GM13977 (cell line): ENCODE results near the gene DFFB.
A peak's percentile ranks its signal among the peaks of the same experiment; 100 is the strongest.
"Not testable (repeated sequence)": the region's sequence is repeated elsewhere in the genome, so short reads cannot be mapped to it uniquely, and the experiment has no call there.

Experiments
- DNase-seq: peaks from one replicate; pipeline ENCODE4 v3.0.0; 2012; ENCODE audit warnings: low spot score
- in situ Hi-C: fragments of 300-500 bp; cut with MboI; formaldehyde crosslinking; loops from one replicate; pipeline ENCODE4 v1.12.0; 2022; ENCODE audit warnings: low sequenced_read_pairs, low pct_unique_long_range_greater_than_20kb, mixed read lengths, inconsistent platforms; ENCODE audit not compliant: unreplicated experiment
- TF ChIP-seq, protein P1 (sequence below): IDR thresholded peaks from 2 replicates; pipeline ENCODE4 v1.5.1; 2012; ENCODE audit warnings: mild to moderate bottlenecking, control low read depth; ENCODE audit not compliant: insufficient read depth; ENCODE audit errors: extremely low read depth, missing control alignments

DFFB gene, protein sequence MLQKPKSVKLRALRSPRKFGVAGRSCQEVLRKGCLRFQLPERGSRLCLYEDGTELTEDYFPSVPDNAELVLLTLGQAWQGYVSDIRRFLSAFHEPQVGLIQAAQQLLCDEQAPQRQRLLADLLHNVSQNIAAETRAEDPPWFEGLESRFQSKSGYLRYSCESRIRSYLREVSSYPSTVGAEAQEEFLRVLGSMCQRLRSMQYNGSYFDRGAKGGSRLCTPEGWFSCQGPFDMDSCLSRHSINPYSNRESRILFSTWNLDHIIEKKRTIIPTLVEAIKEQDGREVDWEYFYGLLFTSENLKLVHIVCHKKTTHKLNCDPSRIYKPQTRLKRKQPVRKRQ

DNA sequence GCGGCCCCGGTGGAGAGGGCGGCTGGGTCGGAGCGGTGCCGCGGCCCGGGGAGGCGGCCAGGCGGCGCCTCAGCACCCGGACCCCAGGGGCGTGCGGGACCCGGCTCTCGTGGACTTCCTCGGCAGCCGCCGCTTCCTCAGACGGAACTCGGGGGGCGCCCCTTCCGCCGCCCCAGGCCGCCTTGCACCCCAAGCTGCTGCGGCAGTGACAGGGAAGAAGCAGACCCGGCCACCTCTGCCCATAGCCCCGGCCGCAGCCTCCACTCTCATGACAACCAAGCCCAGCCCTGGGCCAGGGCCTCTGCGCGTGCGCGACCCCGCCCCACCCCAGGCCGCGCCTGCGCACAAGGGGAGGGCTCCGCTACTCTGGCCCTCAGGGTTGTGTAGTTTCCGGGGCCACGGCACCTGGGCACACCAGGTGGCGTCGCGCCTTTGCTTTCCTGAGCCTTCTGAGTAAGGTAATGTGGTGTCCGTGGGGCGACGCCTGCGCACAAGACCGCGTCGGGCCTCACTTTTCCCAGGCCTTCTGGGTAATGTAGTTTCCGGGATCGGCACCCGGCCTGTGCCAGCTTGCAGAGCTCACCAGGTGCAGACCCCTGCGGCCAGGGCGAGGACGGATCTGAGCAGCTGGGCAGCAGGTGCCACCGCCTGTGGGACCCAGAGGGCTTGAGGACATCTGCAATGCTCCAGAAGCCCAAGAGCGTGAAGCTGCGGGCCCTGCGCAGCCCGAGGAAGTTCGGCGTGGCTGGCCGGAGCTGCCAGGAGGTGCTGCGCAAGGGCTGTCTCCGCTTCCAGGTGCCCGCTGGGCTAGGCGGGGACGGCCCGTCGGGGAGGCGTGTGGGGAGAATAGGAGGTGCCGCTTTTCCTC is at the start of gene DFFB, which contains the start of gene CEP104:
DFFB (plus strand) TSS at position 554 of the 868 bp plus-strand sequence; CDS start at position 682, 128 bp downstream.
CEP104 (minus strand) TSS at position 289 of the 868 bp plus-strand sequence. CDS start 4,804 bp downstream, outside the sequence.
- TF ChIP-seq, protein P1, sequence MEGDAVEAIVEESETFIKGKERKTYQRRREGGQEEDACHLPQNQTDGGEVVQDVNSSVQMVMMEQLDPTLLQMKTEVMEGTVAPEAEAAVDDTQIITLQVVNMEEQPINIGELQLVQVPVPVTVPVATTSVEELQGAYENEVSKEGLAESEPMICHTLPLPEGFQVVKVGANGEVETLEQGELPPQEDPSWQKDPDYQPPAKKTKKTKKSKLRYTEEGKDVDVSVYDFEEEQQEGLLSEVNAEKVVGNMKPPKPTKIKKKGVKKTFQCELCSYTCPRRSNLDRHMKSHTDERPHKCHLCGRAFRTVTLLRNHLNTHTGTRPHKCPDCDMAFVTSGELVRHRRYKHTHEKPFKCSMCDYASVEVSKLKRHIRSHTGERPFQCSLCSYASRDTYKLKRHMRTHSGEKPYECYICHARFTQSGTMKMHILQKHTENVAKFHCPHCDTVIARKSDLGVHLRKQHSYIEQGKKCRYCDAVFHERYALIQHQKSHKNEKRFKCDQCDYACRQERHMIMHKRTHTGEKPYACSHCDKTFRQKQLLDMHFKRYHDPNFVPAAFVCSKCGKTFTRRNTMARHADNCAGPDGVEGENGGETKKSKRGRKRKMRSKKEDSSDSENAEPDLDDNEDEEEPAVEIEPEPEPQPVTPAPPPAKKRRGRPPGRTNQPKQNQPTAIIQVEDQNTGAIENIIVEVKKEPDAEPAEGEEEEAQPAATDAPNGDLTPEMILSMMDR, result peak; percentile 71
- DNase-seq, result peak; percentile 100
- in situ Hi-C loops, result no loop called here

DNA sequence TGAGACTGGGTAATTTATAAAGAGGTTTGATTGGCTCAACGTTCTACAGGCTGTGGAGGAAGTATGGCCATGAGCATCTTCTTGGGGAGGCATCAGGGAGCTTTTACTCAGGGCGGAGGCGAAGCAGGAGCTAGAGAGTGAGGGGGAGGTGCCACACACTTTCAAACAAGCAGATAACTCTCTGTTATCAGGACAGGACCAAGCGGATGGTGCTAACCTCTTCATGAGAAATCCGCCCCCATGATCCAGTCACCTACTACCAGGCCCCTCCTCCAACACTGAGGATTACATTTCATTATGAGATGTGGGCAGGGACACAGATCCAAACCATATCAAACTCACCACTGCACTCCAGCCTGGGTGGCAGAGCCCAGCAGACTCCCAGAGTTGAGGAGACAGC is 49.5 kb upstream of the DFFB start:
- no peak for DNase-seq
- in situ Hi-C loops, result no loop called here
- TF ChIP-seq, protein P1, result no peak

DNA sequence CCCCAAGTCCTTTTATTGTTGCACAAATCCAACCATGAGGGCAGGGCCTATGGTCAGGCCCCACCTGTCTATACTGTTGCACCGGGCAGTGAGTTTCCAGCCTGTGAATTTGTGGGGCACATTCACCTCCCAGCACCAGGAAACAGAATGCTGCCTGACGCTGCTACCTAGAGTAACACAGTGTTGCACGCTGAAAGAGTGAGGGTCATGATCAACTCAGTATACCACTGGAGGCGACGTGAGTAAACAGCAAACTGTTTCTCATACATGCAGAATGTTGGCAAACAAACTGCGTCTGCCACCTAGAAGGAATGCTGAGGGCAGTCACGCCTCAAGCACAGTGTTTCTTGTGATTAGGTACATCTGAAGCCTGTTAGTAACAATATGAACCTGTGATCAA is 47.6 kb upstream of the DFFB start:
- no peak for DNase-seq
- TF ChIP-seq, protein P1, result no peak
- in situ Hi-C loops, result no loop called here

DNA sequence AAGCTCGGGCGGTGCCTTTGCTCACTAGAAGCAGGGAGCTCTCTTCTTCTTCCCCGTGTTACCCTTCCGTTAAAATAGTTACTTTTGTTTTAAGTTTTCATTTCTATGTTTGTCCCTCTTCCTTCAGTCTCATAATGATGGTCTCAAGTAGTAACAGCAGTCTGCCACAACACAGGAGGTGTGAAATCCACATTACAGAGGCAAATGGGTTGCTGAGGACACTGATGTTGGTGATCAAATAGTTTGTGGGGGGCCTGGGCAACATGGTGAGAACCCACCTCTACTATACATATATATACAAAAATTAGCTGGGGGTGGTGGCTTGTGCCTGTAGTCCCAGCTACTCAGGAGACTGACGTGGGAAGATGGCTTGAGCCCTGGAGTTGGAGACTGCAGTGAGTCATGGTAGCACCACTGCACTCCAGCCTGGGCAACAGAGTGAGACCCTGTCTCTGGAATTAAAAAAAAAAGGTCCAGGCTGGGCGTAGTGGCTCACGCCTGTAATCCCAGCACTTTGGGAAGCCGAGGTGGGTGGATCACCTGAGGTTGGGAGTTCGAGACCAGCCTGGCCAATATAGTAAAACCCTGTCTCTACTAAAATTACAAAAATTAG is 47.0 kb upstream of the DFFB start:
- in situ Hi-C loops, DNase-seq: not testable (repeated sequence)

DNA sequence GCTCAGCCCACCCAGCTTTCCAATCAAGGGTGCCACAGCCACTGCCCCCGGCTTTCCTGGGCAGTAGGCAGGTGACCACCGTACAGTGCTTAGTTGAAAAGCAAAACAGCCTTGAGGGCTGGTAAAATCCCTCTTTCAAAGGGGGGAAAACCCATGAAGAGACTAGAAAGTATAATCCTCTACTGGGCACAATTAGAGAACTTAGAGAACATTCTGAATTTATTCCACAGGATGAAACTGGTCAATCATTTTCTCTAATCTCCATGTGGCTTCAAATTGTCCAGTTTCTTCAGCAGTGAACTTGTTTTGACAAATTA is 45.7 kb upstream of the DFFB start:
- TF ChIP-seq, protein P1, result no peak
- no peak for DNase-seq
- in situ Hi-C loops, result no loop called here

DNA sequence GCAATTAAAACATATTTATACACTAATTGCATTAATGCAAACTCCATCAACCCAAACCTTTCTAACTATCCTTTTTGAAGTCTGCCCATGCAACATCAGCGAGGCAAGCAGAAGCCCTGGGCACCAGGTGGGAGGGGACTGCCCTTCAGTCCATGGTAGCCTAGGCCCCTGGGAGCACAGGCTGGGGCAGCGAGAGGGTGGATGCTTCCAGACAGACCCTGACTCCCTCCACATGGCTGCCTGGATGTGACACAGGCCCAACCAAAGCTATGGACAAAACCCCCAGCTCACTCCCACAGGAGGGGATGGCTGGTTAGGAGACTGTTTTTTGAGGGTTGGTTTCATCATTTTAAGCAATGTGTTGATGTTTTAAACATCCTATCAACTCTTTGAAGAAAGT is 43.2 kb upstream of the DFFB start:
- TF ChIP-seq, protein P1, result no peak
- in situ Hi-C loops, result no loop called here

More for the DNA sequence above, 43.2 kb upstream of the DFFB start:
- peak; percentile 12 for DNase-seq
